PC-9 (cell line): ENCODE measurements around the gene MESP1.

Experiments
- EZH2 ChIP-seq: fragments of 200-600 bp; sonication (generic); IDR thresholded peaks from 2 replicates; pipeline ENCODE4 v1.8.0; 2017; ENCODE audit warnings: antibody characterized with exemption, low read depth
- TF ChIP-seq, protein P1 (sequence below): fragments of 200-600 bp; sonication (generic); conservative IDR thresholded peaks from 2 replicates; pipeline ENCODE4 v1.6.1; 2017; ENCODE audit warnings: mixed run types, antibody characterized with exemption, mild to moderate bottlenecking, moderate library complexity

DNA sequence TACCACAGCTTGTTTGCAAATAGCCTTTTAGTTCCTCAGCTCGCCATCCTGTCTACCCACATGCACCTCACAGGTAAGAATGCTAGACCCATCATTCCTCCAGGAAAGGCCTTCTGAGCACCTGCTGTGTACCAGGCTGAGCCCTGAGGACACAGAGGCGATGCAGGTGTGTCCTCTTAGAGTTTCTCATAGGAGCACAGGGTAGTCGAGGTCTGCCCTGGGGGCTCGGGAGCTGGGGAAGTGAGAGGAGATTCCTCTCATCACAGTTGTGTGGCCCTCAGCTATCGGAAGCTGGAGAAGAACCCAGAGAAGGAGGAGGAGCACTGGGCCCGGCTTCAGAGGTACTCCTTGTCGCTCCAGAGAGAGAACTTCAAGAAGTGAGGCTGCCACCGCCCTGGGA is 8.0 kb downstream of the MESP1 start:
- TF ChIP-seq, protein P1, sequence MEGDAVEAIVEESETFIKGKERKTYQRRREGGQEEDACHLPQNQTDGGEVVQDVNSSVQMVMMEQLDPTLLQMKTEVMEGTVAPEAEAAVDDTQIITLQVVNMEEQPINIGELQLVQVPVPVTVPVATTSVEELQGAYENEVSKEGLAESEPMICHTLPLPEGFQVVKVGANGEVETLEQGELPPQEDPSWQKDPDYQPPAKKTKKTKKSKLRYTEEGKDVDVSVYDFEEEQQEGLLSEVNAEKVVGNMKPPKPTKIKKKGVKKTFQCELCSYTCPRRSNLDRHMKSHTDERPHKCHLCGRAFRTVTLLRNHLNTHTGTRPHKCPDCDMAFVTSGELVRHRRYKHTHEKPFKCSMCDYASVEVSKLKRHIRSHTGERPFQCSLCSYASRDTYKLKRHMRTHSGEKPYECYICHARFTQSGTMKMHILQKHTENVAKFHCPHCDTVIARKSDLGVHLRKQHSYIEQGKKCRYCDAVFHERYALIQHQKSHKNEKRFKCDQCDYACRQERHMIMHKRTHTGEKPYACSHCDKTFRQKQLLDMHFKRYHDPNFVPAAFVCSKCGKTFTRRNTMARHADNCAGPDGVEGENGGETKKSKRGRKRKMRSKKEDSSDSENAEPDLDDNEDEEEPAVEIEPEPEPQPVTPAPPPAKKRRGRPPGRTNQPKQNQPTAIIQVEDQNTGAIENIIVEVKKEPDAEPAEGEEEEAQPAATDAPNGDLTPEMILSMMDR: no peak
- TF ChIP-seq EZH2: no peak
